Gastroesophageal sphincter (tissue), 4 donors: ENCODE measurements around the gene ZIC3. TPM values are rescaled to one million over a fixed set of nuclear protein-coding genes. Genes with fewer than 3 reads are reported as not detected.

Experiments
- ATAC-seq: fragments of 150-250 bp; one replicate; pipeline ENCODE4 v1.9.1; 2016; ENCODE audit warnings: mild to moderate bottlenecking, moderate library complexity
- H3K27ac ChIP-seq, 4 donors: fragments of 200-600 bp; sonication (generic) in 3 of 4; 1 replicate in 3 of 4; 2 replicates in 1 of 4; pipeline ENCODE4 v1.5.1; 2016 to 2019
- H3K27me3 ChIP-seq: fragments of 200-600 bp; sonication (generic); one replicate; pipeline ENCODE4 v1.5.1; 2019
- H3K36me3 ChIP-seq, 2 donors: fragments of 200-600 bp; sonication (generic); one replicate each; pipeline ENCODE4 v1.5.1; 2019; ENCODE audit warnings: control low read depth in 1 of 2
- H3K4me1 ChIP-seq, 3 donors: fragments of 200-600 bp; sonication (generic); 1 replicate in 2 of 3; 2 replicates in 1 of 3; pipeline ENCODE4 v1.5.1; 2016 to 2019; ENCODE audit warnings: control low read depth in 2 of 3
- H3K4me3 ChIP-seq, 2 donors: fragments of 200-600 bp; sonication (generic); one replicate each; pipeline ENCODE4 v1.5.1; 2019; ENCODE audit warnings: mild to moderate bottlenecking in 1 of 2, moderate library complexity in 1 of 2
- H3K9me3 ChIP-seq, 3 donors: fragments of 200-600 bp; sonication (generic); one replicate each; pipeline ENCODE4 v1.5.1; 2017 to 2019; ENCODE audit warnings: control low read depth in 2 of 3
- CTCF ChIP-seq, 4 experiments: fragments of 200-600 bp in 2 of 4; fragments of 450-650 bp in 2 of 4; sonication (generic) in 1 of 4; IDR thresholded peaks; one replicate each; pipeline ENCODE4 v1.5.1; 2017 to 2019; ENCODE audit warnings: antibody characterized with exemption in 4 of 4, mild to moderate bottlenecking in 2 of 4, moderate library complexity in 2 of 4
- EP300 ChIP-seq: sonication (generic); formaldehyde crosslinking; IDR thresholded peaks from one replicate; pipeline ENCODE4 v1.6.1; 2017; ENCODE audit warnings: antibody characterized with exemption, mild to moderate bottlenecking
- POLR2A ChIP-seq, 2 donors: fragments of 450-650 bp; IDR thresholded peaks; one replicate each; pipeline ENCODE4 v1.6.1; 2017; ENCODE audit warnings: antibody characterized with exemption in 2 of 2, mild to moderate bottlenecking in 2 of 2, moderate library complexity in 1 of 2
- POLR2AphosphoS5 ChIP-seq: sonication (generic); formaldehyde crosslinking; IDR thresholded peaks from one replicate; pipeline ENCODE4 v1.6.1; 2017; ENCODE audit warnings: antibody characterized with exemption
- WGBS, 2 donors: methylation state at CpG; one replicate each; pipeline ENCODE4 v1.1.5; 2018; ENCODE audit warnings: low coverage in 1 of 2; 5-methylcytosine and 5-hydroxymethylcytosine counted together
- total RNA-seq, 4 donors: library from RNA; depleted of rRNA; stranded (reverse); fragments of >200 nt; gene quantifications; one replicate each; pipeline ENCODE4 v1.1.0, GENCODE V29; 2016

Gene ZIC3
- not detected for total RNA-seq

DNA sequence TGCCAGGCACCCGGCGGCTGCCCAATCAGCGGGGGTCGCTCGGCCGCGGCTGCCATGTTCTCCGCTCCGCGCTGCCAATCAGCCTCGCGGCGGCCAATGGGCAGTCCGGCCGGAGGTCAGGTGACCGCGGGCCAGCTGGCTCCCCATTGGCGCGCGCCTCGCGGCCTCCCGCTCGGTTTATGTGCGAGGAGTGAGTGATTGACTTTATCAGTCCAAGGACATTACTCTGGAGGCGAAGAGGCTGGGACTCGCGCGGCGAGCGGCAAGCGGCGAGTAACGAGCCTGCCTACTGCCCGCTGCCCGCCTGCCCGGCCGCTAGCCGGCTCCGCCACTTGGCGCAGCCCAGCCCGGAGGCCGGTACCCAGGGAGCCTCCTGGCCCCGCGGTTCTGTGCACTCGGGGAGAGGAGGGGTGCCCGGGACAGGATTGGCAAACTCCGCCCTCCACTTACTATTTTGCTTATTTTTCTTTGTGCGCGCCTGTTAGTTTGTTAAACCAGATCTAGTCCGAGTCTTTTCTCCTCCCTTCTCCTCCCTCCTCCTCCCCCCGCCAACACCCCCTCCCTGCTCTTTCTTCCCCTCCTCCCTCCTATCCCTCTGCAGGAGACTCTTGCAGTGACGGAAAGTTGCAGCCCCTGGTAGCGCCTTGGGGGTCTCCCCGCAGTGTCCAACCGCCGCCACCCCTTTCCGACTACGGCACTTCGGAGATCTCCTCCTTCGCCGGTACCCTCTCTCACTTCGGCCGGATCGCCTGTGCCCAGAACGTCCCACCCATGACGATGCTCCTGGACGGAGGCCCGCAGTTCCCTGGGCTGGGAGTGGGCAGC is at the start of gene ZIC3:
TSS of gene ZIC3 (plus strand) at position 207 of the 825 bp plus-strand sequence. CDS start at position 772, 565 bp downstream.
- ATAC-seq, result peak; percentile 77
- WGBS, 2 donors, result 0% methylated on average over 4 of the region's 69 CpGs; no CpG with 5 or more reads in 1 of the 2 donors
- H3K9me3 ChIP-seq, result no peaks in the 10 kb centered on the region
- H3K4me1 ChIP-seq, result peaks cover 0 to 30% (median 6%) of the 10 kb centered on the region in 3 donors
- no peak within 1 kb of the TSS for H3K27ac ChIP-seq
- TF ChIP-seq CTCF (IDR thresholded peaks at IDR 0.05) (no peak), POLR2AphosphoS5 (no peak), EP300 (no peak), POLR2A (IDR thresholded peaks at IDR 0.05) (no peak)
- peak within 1 kb of the TSS; percentile 59 to 64 for H3K4me3 ChIP-seq
- H3K27me3 ChIP-seq, result peaks cover 95% of the 10 kb centered on the region
- no peaks in the 10 kb centered on the region for H3K36me3 ChIP-seq

GRCh38 chrX:137519459-137519858 is 46.5 kb upstream of the ZIC3 start:
- WGBS, 2 donors, result 62 to 83% methylated on average over 2 to 3 of the region's 3 CpGs
- H3K27me3 ChIP-seq, result no peaks in the 10 kb centered on the region
- H3K4me3 ChIP-seq, result no peak overlapping the region
- TF ChIP-seq CTCF (IDR thresholded peaks at IDR 0.05) (no peak), EP300 (no peak)
- H3K9me3 ChIP-seq, result no peaks in the 10 kb centered on the region
- no peak overlapping the region for H3K27ac ChIP-seq
- no peak for ATAC-seq
- no peaks in the 10 kb centered on the region for H3K36me3 ChIP-seq
- H3K4me1 ChIP-seq, result no peaks in the 10 kb centered on the region

DNA sequence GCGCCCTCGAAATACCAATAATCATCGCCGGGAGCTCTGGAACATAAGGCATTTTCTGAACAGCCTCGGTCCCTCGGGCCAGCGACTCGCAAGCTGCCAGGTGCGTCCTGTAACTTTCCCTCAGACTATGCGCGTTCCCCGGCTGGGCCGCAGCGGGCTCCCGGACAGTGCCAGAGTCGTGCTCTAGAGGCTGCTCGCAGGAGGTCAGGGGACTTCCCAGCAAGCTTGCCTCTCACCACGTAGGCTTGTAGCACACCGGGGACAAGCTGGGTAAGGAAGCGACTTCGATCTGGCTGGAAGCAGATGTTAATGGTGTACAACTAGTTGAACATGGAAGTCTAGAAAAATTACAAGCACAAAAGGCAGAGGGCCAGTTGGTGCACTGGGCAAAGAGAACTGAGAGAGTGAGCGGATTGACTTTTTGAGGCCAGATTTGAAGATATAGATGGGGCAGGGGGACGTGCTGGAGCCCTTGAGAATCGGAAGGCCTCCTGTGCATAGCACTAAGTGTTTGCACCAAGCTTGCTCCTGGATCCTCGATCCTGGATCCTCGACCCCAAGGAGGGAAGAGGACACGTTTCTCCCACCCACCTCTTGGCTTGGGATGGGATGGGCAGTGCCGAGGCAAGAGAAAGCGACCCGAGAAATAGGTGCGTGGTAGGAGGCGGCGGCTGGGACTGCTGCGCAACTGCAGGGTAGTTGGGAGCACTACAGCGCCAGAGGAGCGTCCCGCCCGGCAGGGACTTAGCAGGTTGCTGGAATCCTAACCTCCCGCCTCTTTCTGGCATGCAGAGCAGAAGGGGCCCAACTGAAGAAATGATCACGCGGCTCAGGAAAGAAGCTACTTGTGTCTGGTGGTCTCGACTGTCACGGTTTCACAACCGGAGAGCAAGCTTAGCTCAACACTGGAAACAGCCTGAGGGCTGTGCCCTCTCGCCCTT is 19.9 kb upstream of the ZIC3 start:
- H3K4me3 ChIP-seq, result no peak overlapping the region
- no peak for ATAC-seq
- no peak overlapping the region for H3K27ac ChIP-seq
- no peak for TF ChIP-seq POLR2A (IDR thresholded peaks at IDR 0.05)
- TF ChIP-seq CTCF (IDR thresholded peaks at IDR 0.05), result no peak
- TF ChIP-seq EP300, result no peak
- TF ChIP-seq POLR2AphosphoS5, result no peak
- peaks cover 0 to 13% (median 0%) of the 10 kb centered on the region in 3 donors for H3K4me1 ChIP-seq
- no peaks in the 10 kb centered on the region for H3K36me3 ChIP-seq
- H3K9me3 ChIP-seq, result no peaks in the 10 kb centered on the region
- peaks cover 69% of the 10 kb centered on the region for H3K27me3 ChIP-seq
- 11 to 20% methylated on average over 1 to 3 of the region's 45 CpGs for WGBS, 2 donors

DNA sequence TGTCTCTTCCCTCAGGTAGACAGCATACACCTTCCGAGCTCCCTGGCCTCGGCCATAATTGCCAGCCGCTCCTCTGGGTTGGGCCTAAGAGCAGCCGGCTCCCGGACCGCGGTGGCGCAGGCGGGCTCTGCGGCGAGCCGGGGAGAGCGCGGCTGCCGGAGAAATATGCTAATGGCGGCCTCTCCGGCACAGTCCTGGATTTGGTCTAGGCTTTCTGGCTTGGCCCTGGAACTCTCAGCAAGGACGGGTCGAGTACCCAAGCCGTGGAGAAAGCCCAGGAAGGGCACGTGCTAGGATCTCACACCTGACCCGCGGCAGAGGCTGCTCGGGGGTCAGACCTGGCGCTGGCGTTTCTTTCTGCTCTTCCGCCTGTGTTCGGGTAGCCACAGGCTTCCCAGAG is 18.6 kb upstream of the ZIC3 start:
- TF ChIP-seq EP300 (no peak), CTCF (IDR thresholded peaks at IDR 0.05) (no peak), POLR2A (IDR thresholded peaks at IDR 0.05) (no peak), POLR2AphosphoS5 (no peak)
- no peaks in the 10 kb centered on the region for H3K36me3 ChIP-seq
- ATAC-seq, result peak; percentile 36
- H3K4me1 ChIP-seq, result peaks cover 0 to 13% (median 0%) of the 10 kb centered on the region in 3 donors
- no CpG with 5 or more reads among the region's 28 CpGs for WGBS, 2 donors
- H3K4me3 ChIP-seq, result no peak overlapping the region
- H3K27me3 ChIP-seq, result peaks cover 82% of the 10 kb centered on the region
- H3K9me3 ChIP-seq, result no peaks in the 10 kb centered on the region
- H3K27ac ChIP-seq, result no peak overlapping the region
